H4 (cell line): ENCODE results near the gene TCFL5. TPM values are rescaled to one million over a fixed set of nuclear protein-coding genes. Genes with fewer than 3 reads are reported as not detected.
A peak's percentile ranks its signal among the peaks of the same experiment; 100 is the strongest.

Experiments used
- DNase-seq: peaks from one replicate; pipeline ENCODE4 v3.0.0-alpha.2; 2015; ENCODE audit warnings: low spot score
- total RNA-seq: library from RNA; depleted of rRNA; stranded (reverse); fragments of >200 nt; shearing (Covaris generic); gene quantifications from 2 replicates; pipeline ENCODE4 v1.2.3, GENCODE V29; 2014

TCFL5 gene
- total RNA-seq, 1 experiment from 2014 or later, result 10.3 TPM

DNA sequence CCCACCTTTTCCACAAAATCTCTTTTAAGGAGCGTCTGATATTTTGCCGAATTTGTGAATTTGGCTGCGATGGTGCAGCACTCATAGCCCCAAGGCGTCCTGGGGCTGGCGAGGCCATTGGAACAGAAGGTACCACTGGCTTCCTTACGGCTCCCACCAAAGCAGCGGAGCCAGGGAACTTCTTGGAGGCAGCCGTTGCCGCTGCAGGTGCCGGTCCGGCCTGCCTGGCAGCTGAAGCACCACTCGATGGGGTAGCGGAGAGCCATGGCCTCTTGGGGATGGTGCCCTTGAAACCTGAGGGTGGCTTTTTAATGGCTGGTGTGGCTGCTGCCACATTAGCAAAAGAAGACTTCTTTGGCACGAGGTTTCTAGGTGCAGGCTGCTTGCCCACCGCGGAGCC is 34.9 kb upstream of the TCFL5 start:
- DNase-seq, result no peak

GRCh38 chr20:62895539-62895938 is 33.9 kb upstream of the TCFL5 start:
- no peak for DNase-seq

- DNase-seq, result no peak
Measured at GRCh38 chr20:62894261-62894660, 32.6 kb upstream of the TCFL5 start.

GRCh38 chr20:62893700-62894099 is 32.1 kb upstream of the TCFL5 start:
- no peak for DNase-seq

DNA sequence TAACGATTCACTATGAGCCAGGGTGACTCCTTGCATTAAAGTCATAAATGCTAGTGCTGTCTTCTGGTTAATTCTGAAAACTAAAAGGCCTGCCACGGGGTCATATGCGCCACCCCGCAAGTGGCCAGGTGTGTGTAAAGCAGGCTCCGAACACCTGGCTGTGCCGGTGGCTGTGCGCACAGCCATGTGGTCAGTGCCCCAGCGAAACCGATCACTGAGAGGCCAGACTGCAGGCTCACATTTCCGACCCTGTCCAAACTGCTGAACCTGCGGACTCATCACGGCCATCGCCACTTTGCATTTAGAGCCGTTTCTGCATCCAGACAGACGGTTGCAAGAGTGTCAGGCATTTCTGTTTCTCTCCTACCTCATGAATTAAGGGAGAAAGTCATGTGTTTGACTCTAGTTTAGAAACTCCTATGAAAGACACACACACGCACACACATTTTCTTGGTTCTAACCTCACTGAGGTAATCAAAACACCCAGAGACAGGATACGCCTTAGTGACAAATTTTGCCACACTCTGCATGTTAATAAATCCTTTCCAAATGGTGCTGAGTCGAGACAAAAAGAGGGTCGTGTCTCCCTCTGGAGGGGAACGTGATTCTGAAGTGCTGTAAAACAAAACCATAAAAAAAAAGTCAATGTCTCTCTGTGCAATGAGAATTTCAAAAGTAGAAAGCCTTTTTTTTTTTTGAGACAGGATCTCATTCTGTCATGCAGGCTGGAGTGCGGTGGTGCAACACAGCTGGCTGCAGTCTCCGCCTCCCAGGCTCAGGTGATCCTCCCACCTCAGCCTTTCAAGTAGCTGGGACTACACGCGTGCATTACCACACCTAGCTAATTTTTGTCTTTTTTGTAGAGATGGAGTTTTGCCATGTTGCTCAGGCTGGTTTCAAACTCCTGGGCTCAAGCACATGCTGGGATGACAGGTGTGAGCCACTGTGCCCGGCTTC is 31.0 kb upstream of the TCFL5 start:
- no peak for DNase-seq

GRCh38 chr20:62891111-62891510 is 29.5 kb upstream of the TCFL5 start:
- no peak for DNase-seq

GRCh38 chr20:62890444-62890843 is 28.8 kb upstream of the TCFL5 start:
- no peak for DNase-seq

DNA sequence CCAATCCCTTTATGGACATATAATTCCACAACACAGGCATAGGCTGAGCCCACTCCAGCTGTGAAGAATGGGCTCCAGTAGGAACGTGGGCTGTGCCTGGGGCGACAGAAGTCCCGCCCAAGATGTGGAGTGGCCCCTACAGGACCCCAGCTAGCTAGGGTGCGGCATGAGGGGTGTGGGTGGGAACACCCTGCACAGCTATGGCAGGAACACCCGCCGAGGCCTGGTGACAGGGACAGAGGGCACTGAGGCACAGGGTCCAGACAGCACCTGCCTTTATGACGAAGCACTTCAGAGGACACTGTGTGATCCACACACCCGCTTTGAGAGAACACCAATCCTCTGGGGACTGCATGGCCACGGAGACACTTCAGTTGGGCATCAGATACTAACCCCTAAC is 28.2 kb upstream of the TCFL5 start:
- DNase-seq, result no peak

- no peak for DNase-seq
Measured at GRCh38 chr20:62889411-62889810, 27.8 kb upstream of the TCFL5 start.

- no peak for DNase-seq
Measured at GRCh38 chr20:62888910-62889309, 27.3 kb upstream of the TCFL5 start.

- DNase-seq, result no peak
Measured at GRCh38 chr20:62888406-62888805, 26.8 kb upstream of the TCFL5 start.

- DNase-seq, result no peak
Measured at GRCh38 chr20:62887860-62888239, 26.2 kb upstream of the TCFL5 start.

DNA sequence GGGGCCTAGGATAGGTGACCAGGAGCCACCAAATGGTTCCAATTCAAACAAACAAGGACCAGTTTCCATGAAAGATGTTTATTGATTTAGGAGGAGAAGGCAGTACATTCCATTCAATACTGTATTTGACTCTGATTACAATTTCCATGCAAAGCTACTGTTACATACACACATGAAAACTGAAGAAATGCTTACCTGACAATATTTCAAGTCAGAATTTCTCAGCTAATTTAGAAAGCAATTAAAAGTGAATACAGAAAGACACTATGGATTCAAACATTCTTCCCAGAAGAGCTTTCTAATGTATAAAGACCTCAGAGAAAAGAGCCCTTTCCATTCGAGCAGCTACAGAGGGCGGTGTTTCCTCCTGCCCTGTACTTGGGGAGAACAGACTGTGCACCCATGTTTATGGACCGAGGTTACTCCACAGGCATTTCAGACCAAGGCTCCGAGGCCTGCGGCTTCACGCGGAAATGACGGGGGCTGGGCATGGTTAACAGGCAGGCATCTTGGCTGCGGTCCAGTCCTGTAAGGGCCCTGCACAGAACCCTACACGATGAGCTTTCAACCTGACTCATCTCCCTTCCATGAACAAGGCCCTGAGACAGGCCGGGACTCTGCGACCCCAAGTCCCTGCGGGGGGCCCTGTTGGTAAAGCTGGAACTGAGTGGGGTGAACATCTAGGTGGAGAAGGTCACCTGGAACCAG is 25.7 kb upstream of the TCFL5 start:
- DNase-seq, result peak; percentile 67

DNA sequence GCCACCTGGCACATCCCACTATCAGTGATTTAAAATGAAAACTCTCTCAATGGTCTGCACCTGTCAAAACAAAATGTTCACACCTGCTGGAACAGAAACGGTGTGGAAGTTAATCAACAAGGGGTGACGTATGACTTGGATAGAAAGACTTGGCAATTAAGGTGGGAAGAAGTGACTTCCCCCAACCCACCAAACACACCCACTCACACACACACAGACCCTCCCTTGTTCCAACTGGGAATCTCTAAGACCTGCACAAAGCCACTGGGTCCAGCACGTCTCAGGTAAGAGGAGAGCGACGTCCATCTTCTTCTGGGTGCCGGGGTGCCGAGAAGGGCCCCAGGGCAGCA is 25.1 kb upstream of the TCFL5 start:
- DNase-seq, result no peak

DNA sequence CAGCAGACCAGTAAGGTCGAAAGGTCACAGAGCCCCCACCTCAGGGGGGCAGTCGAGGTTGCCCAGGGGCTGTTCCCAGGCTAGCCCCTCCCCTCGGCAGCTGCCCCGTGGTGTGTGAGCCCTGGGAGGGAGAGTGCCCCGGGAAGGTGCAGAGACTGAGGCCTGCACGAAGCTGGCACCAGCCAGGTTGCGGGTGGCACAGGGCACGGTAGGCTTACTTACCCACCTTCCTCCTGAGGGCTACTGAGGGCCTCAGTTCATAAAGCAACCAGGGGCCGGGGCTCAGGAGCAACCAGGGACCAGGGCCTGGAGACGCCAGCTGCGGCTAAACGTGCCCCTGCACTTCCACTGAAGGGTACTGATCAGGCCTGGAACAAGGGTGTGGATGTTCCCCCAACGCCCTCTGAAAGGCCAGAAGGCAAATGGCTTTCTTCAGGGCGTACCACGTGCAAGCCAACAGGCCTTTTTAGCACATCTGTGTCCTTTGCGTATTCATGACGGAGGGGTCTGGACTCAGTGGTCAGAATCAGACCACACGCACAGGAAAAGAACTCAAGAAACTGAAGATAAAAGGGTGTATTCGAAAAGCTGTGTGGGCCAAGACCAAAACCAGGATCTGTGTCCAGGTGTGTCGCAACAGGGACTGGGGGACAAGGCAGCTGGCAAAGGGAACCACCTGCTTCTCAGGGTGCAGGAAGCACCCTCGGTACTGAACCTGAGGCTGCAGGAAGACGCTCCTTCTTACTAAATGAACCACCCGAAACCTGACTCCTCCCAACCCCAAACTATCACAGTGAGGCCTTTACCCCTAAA is 24.5 kb upstream of the TCFL5 start:
- no peak for DNase-seq

DNA sequence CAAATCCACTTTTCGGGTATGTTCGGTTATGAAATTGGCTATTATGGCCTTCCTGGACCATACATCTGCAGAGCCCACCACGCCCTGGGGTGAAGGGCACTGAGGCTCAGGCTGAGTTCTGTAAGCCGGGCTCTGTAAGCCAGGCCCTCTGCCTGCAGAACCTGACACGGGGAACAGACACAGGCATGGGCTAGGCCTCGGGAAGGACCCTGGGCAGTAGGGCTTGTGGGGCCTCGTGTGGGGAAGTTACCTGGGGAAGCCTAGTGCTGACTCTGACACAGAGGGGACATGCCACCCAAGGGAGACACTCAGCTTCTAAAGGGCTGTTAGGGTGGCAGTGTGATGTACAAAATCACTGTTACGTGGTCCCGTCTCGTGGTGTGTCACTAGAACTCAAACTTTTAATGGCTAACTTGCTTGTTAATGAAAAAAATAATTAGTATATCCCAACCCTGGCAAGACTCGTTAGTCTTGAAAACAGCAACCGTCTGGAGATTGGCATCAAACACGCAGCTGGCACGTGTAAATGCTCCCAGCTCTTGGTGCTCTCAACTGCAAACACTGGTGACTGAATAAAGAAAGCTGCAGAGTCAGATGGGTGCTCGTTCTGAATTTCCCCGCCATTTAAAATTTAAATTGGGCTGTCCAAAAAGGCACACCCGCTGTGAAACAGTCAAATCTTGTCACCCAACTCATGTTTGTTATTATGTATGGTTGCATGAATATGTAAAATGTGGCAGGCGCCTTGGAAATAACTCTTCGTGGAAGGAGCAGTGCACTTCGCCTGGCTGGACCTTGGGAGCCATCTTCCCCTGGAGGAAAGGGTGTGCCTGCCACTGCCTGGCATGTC is 23.6 kb upstream of the TCFL5 start:
- DNase-seq, result no peak

GRCh38 chr20:62884556-62884955 is 22.9 kb upstream of the TCFL5 start:
- DNase-seq, result no peak

- no peak for DNase-seq
Measured at GRCh38 chr20:62882426-62882825, 20.8 kb upstream of the TCFL5 start.

DNA sequence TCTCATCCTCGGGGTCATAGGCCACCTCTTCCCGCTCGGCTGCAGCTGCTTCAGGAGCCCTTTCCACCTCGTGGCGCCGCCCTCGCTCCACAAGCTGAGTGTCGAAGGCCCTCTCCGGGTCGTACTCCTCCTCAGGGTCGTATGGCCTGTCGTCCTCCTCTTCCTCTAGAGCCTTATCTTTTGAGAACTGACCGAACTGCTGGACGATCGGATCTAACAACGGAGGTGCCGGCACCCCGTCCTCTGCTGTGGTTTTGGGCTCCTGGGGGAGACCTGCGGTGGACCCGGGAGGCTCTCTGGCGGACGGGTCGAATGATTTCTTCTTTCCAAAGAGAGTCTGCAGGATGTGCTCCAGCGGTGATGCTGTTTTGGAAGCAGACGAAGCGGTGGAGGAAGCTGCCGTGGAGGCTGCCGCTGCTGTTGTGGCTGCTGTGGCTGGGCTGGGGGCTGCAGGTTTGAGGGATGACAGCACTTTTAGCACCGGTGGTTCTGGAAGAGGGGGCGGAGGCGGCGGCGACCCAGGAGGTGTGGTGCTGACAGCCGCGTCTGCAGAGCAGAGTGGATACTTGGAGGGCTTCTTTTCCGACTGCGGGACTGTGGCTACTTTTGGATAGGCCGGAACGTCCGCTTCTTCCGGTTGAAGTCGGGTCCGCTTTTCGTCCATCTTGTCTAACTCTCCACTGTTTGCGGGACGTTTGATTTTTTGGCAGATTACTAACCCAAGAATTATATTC is 20.2 kb upstream of the TCFL5 start:
- no peak for DNase-seq

DNA sequence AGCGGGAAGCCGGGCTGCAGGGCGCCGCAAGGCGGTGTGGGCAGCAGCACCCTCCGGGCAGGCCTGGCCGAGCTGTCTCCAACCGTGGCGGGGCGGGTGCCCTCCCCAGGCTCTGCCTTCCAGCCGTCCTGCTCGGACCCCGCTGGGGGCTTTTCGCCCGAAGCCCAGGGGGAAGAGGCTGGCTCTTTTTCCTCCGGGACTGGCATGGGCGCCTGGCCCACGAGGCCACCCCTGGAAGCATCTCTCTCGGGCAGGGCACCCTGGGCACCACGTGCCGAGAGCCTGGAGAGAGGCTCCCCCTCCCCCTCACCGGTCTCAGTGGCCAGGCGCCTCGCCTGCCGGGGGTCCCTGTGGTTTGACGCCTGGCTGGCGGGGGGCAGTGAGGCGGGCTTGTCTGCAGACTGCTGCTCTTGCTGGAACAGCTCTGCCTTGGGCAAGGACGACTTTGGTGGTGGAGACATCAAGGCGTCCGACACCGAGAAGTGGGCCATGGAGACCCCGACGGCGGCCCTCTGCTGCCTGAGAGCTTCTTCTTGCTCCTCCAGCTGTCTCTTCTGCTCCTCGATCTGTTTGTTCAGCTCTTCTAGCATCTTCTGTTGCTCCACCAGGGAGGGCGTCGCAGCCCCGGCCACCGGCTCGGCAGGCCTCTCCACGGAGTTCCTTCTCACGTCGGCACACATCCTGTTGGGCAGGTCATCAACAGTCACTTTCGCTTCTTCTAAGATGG is 19.5 kb upstream of the TCFL5 start:
- no peak for DNase-seq
